Vagina (tissue), 2 donors: Measurements from ENCODE around the gene CDC27.
"Not testable (repeated sequence)": the region's sequence is repeated elsewhere in the genome, so short reads cannot be mapped to it uniquely, and the experiment has no call there.

Source experiments
- POLR2A ChIP-seq, 2 donors: fragments of 450-650 bp; IDR thresholded peaks; one replicate each; pipeline ENCODE4 v1.6.1; 2017; ENCODE audit warnings: antibody characterized with exemption in 2 of 2, mild to moderate bottlenecking in 2 of 2, moderate library complexity in 2 of 2
- POLR2AphosphoS5 ChIP-seq, 2 donors: sonication (generic); formaldehyde crosslinking; IDR thresholded peaks; one replicate each; pipeline ENCODE4 v1.9.0; 2017; ENCODE audit warnings: antibody characterized with exemption in 2 of 2, mild to moderate bottlenecking in 2 of 2, low read depth in 1 of 2; ENCODE audit not compliant: insufficient read depth in 1 of 2
- TF ChIP-seq, protein P1 (sequence below), 3 experiments: fragments of 450-650 bp in 2 of 3; fragments of 200-600 bp in 1 of 3; sonication (generic) in 1 of 3; IDR thresholded peaks; one replicate each; pipeline ENCODE4 v1.5.1; 2017 to 2019; ENCODE audit warnings: antibody characterized with exemption in 3 of 3, mild to moderate bottlenecking in 2 of 3, moderate library complexity in 2 of 3

DNA sequence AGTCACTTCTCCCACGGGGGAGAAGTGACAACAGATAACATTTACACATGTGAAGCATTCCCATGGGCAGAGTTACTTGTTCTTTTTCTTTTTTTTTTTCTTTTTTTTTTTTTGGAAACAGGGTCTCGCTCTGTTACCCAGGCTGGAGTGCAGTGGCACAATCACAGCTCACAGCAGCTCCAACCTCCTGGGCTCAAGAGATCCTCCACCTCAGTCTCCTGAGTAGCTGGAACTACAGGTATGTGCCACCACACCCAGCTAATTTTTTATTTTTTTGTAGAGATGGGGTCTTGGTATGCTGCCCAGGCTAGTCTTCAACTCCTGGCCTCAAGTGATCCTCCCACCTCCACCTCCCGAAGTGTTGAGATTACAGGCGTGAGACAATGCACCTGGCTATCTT, 20.2 kb downstream of the CDC27 start:
- TF ChIP-seq, protein P1, sequence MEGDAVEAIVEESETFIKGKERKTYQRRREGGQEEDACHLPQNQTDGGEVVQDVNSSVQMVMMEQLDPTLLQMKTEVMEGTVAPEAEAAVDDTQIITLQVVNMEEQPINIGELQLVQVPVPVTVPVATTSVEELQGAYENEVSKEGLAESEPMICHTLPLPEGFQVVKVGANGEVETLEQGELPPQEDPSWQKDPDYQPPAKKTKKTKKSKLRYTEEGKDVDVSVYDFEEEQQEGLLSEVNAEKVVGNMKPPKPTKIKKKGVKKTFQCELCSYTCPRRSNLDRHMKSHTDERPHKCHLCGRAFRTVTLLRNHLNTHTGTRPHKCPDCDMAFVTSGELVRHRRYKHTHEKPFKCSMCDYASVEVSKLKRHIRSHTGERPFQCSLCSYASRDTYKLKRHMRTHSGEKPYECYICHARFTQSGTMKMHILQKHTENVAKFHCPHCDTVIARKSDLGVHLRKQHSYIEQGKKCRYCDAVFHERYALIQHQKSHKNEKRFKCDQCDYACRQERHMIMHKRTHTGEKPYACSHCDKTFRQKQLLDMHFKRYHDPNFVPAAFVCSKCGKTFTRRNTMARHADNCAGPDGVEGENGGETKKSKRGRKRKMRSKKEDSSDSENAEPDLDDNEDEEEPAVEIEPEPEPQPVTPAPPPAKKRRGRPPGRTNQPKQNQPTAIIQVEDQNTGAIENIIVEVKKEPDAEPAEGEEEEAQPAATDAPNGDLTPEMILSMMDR (IDR thresholded peaks at IDR 0.05), result not testable (repeated sequence)
- not testable (repeated sequence) for TF ChIP-seq POLR2A (IDR thresholded peaks at IDR 0.05); POLR2AphosphoS5 (IDR thresholded peaks at IDR 0.05; ENCODE audit: insufficient read depth in 1 of 2, low read depth in 1 of 2)
